ENCODE data around the gene TMEM229B. TPM values are rescaled to one million over a fixed set of nuclear protein-coding genes. Genes with fewer than 3 reads are reported as not detected.

Gene TMEM229B
- total and polyA plus RNA-seq, 2 experiments from 2014 or later, result 18.3 to 25.6 TPM

- no peaks in the 10 kb centered on the region for H3K9me2 ChIP-seq (replicated peaks; ENCODE audit: insufficient read depth)
- H3K4me1 ChIP-seq (ENCODE audit: insufficient read depth), result peaks cover 8% of the 10 kb centered on the region
- 97% methylated on average over 3 of the region's 3 CpGs for WGBS (ENCODE audit: low lambda C conversion rate, missing lambda C conversion rate)
- H3K27ac ChIP-seq, result no peak overlapping the region
- no peaks in the 10 kb centered on the region for H3K79me2 ChIP-seq
- TF ChIP-seq EZH2 (IDR thresholded peaks at IDR 0.05; ENCODE audit: borderline replicate concordance) (no peak), EZH2phosphoT487 (IDR thresholded peaks at IDR 0.05; ENCODE audit: low read depth, severe bottlenecking, unreplicated experiment) (no peak), CTCF (IDR thresholded peaks at IDR 0.05; ENCODE audit: poor library complexity) (no peak)
- H2AFZ ChIP-seq, result no peak overlapping the region
- no peaks in the 10 kb centered on the region for H3K27me3 ChIP-seq
- no peak for DNase-seq (ENCODE audit: low spot score)
- no peaks in the 10 kb centered on the region for H4K20me1 ChIP-seq (ENCODE audit: insufficient read depth, poor library complexity, severe bottlenecking)
- H3K4me2 ChIP-seq, result no peak overlapping the region
- no peaks in the 10 kb centered on the region for H3K9me3 ChIP-seq (ENCODE audit: low read depth)
- H3K4me3 ChIP-seq, result no peak overlapping the region
- no peaks in the 10 kb centered on the region for H3K36me3 ChIP-seq (replicated peaks; ENCODE audit: insufficient read depth, low read depth)
Measured at GRCh38 chr14:67492538-67492937, 4.0 kb upstream of the TMEM229B start.

GRCh38 chr14:67491741-67492507 lies 3.4 kb upstream of the TMEM229B start:
- TF ChIP-seq CTCF (IDR thresholded peaks at IDR 0.05; ENCODE audit: poor library complexity), result no peak
- no peak for TF ChIP-seq EZH2 (IDR thresholded peaks at IDR 0.05; ENCODE audit: borderline replicate concordance)
- no peak for TF ChIP-seq EZH2phosphoT487 (IDR thresholded peaks at IDR 0.05; ENCODE audit: low read depth, severe bottlenecking, unreplicated experiment)
- DNase-seq (ENCODE audit: low spot score), result no peak
- H3K4me2 ChIP-seq, result no peak overlapping the region

DNA sequence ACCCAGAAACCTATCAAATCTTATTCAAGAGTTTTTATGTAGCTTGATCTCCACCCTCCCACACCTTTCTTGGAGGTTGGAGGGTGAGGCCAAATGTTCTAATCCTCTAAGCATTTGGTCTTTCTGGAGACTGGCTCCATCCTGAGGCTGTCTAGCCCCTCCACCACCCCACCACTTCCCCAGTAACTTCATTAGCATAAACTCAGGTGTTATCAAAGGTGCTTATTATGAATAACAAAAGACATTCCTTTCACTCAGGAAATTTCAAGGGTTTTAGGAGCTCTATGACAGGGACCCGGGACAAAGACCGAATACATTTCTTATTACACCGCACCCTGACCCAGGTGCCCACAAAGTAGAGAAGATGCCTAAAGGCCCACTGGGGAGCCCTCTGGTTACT lies 2.8 kb upstream of the TMEM229B start:
- H4K20me1 ChIP-seq (ENCODE audit: insufficient read depth, poor library complexity, severe bottlenecking), result no peaks in the 10 kb centered on the region
- H3K36me3 ChIP-seq (replicated peaks; ENCODE audit: insufficient read depth, low read depth), result no peaks in the 10 kb centered on the region
- WGBS (ENCODE audit: low lambda C conversion rate, missing lambda C conversion rate), result 81% methylated on average over 3 of the region's 3 CpGs
- H3K27me3 ChIP-seq, result no peaks in the 10 kb centered on the region
- H3K4me3 ChIP-seq, result no peak overlapping the region
- no peaks in the 10 kb centered on the region for H3K9me2 ChIP-seq (replicated peaks; ENCODE audit: insufficient read depth)
- no peaks in the 10 kb centered on the region for H3K79me2 ChIP-seq
- peaks cover 8% of the 10 kb centered on the region for H3K4me1 ChIP-seq (ENCODE audit: insufficient read depth)
- no peaks in the 10 kb centered on the region for H3K9me3 ChIP-seq (ENCODE audit: low read depth)
- H3K4me2 ChIP-seq, result no peak overlapping the region
- DNase-seq (ENCODE audit: low spot score), result no peak
- TF ChIP-seq EZH2phosphoT487 (IDR thresholded peaks at IDR 0.05; ENCODE audit: low read depth, severe bottlenecking, unreplicated experiment) (no peak), EZH2 (IDR thresholded peaks at IDR 0.05; ENCODE audit: borderline replicate concordance) (no peak), CTCF (IDR thresholded peaks at IDR 0.05; ENCODE audit: poor library complexity) (no peak)
- H2AFZ ChIP-seq, result no peak overlapping the region
- H3K27ac ChIP-seq, result no peak overlapping the region

More at GRCh38 chr14:67491741-67492507, 3.4 kb upstream of the TMEM229B start:
- Histone ChIP-seq H3K9me2 (replicated peaks; ENCODE audit: insufficient read depth) (no peaks in the 10 kb centered on the region), H2AFZ (no peak overlapping the region), H3K4me3 (no peak overlapping the region), H3K79me2 (no peaks in the 10 kb centered on the region), H3K9me3 (ENCODE audit: low read depth) (no peaks in the 10 kb centered on the region), H3K27ac (no peak overlapping the region), H3K4me1 (ENCODE audit: insufficient read depth) (peaks cover 8% of the 10 kb centered on the region), H3K27me3 (no peaks in the 10 kb centered on the region), H4K20me1 (ENCODE audit: insufficient read depth, poor library complexity, severe bottlenecking) (no peaks in the 10 kb centered on the region), H3K36me3 (replicated peaks; ENCODE audit: insufficient read depth, low read depth) (no peaks in the 10 kb centered on the region)
- 42% methylated on average over 9 of the region's 9 CpGs for WGBS (ENCODE audit: low lambda C conversion rate, missing lambda C conversion rate)
